Rectal smooth muscle tissue (tissue), 1 donor: Measurements from ENCODE around the gene WNT8A.
A peak's percentile ranks its signal among the peaks of the same experiment; 100 is the strongest.

ENCODE experiments used
- H3K27ac ChIP-seq: one replicate; pipeline ENCODE4 v1.7.0; 2013; ENCODE audit warnings: low read depth, low read length, inconsistent platforms
- H3K27me3 ChIP-seq: one replicate; pipeline ENCODE4 v1.7.0; 2013; ENCODE audit warnings: low read length; ENCODE audit not compliant: control insufficient read depth, insufficient read depth
- H3K36me3 ChIP-seq: one replicate; pipeline ENCODE4 v1.7.0; 2013; ENCODE audit warnings: low read length; ENCODE audit not compliant: control insufficient read depth, insufficient read depth
- H3K4me1 ChIP-seq: one replicate; pipeline ENCODE4 v1.7.0; 2013; ENCODE audit warnings: low read length; ENCODE audit not compliant: control insufficient read depth, insufficient read depth
- H3K4me3 ChIP-seq: one replicate; pipeline ENCODE4 v1.7.0; 2013; ENCODE audit warnings: low read length
- H3K9ac ChIP-seq: one replicate; pipeline ENCODE4 v1.7.0; 2013; ENCODE audit warnings: low read length

The WNT8A gene

GRCh38 chr5:138129347-138129746 lies 45.5 kb downstream of the WNT8A start:
- H3K9ac ChIP-seq, result no peak overlapping the region
- no peaks in the 10 kb centered on the region for H3K4me1 ChIP-seq
- no peak overlapping the region for H3K27ac ChIP-seq
- H3K27me3 ChIP-seq, result no peaks in the 10 kb centered on the region
- H3K4me3 ChIP-seq, result no peak overlapping the region
- no peaks in the 10 kb centered on the region for H3K36me3 ChIP-seq

- Histone ChIP-seq H3K9ac (no peak overlapping the region), H3K4me1 (no peaks in the 10 kb centered on the region), H3K4me3 (no peak overlapping the region), H3K27me3 (no peaks in the 10 kb centered on the region), H3K36me3 (no peaks in the 10 kb centered on the region), H3K27ac (no peak overlapping the region)
Observed at GRCh38 chr5:138132543-138132942, 48.7 kb downstream of the WNT8A start.

- no peaks in the 10 kb centered on the region for H3K36me3 ChIP-seq
- peak within 1 kb of the TSS; percentile 79 for H3K4me3 ChIP-seq
- H3K27me3 ChIP-seq, result no peaks in the 10 kb centered on the region
- no peak within 1 kb of the TSS for H3K27ac ChIP-seq
- H3K9ac ChIP-seq, result no peak within 1 kb of the TSS
- no peaks in the 10 kb centered on the region for H3K4me1 ChIP-seq
Observed at GRCh38 chr5:138138949-138139780, 55.3 kb downstream of the WNT8A start, which contains the start of gene NME5. NME5 (minus strand) TSS chr5:138139428; CDS start chr5:138138780, 648 bp downstream.

GRCh38 chr5:138139781-138140090 lies 55.9 kb downstream of the WNT8A start:
- no peak overlapping the region for H3K4me3 ChIP-seq
- no peaks in the 10 kb centered on the region for H3K27me3 ChIP-seq
- no peaks in the 10 kb centered on the region for H3K36me3 ChIP-seq
- H3K4me1 ChIP-seq, result no peaks in the 10 kb centered on the region
- no peak overlapping the region for H3K27ac ChIP-seq
- H3K9ac ChIP-seq, result no peak overlapping the region

- no peaks in the 10 kb centered on the region for H3K27me3 ChIP-seq
- no peak overlapping the region for H3K27ac ChIP-seq
- no peak overlapping the region for H3K9ac ChIP-seq
- no peaks in the 10 kb centered on the region for H3K36me3 ChIP-seq
- no peaks in the 10 kb centered on the region for H3K4me1 ChIP-seq
- no peak overlapping the region for H3K4me3 ChIP-seq
Observed at GRCh38 chr5:138140268-138140667, 56.4 kb downstream of the WNT8A start.
